Glomerular endothelial cell (primary cell): ENCODE measurements around the gene CACHD1. TPM values are rescaled to one million over a fixed set of nuclear protein-coding genes. Genes with fewer than 3 reads are reported as not detected.

Experiments
- DNase-seq: peaks from one replicate; pipeline ENCODE4 v3.0.0-alpha.2; 2011; ENCODE audit warnings: low read depth, low spot score; ENCODE audit errors: extremely low read depth
- total RNA-seq: library from RNA; depleted of rRNA; stranded (reverse); fragments of >200 nt; gene quantifications from 2 replicates; pipeline ENCODE4 v1.2.3, GENCODE V29; 2015

CACHD1 gene
- total RNA-seq, 1 donor from 2014 or later, result 8.2 TPM

DNA sequence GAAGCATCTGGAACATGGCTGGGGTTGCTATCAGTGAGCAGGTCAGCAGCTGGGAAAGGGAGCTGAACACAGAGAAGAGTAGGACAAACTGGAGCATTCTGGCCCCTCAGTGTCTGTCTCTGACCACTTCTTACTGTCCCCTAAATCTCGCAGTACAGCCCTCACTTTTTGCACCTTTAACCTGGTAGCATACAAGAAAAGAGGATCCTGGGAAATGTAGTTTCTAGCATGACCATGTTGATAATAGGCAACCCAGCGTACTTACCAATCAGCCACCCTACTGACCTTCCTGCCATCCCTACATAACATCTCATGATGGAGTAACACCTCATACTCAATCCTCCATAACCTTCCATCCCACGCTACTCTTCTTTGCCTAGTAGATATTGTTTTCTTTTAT, 175.8 kb downstream of the CACHD1 start:
- DNase-seq, result no peak

DNA sequence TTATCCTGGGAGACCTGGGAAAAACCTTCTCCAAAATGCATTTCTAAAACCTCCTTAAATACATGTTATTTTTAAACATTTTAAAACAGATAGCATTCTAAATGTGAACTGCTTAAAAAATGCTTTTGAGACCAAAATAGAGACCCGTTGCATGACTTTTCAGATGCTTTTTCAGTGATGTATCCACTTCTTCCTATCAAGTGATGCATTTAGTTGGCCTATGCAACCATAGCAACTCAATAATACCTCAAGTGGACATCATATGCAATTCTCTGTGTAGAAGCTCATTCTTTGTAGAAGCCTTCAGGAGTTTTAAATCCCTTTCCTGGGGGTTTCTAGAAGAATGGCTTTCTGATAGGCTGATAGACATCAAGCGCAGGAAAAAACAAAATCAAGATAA, 180.5 kb downstream of the CACHD1 start:
- DNase-seq, result no peak

DNA sequence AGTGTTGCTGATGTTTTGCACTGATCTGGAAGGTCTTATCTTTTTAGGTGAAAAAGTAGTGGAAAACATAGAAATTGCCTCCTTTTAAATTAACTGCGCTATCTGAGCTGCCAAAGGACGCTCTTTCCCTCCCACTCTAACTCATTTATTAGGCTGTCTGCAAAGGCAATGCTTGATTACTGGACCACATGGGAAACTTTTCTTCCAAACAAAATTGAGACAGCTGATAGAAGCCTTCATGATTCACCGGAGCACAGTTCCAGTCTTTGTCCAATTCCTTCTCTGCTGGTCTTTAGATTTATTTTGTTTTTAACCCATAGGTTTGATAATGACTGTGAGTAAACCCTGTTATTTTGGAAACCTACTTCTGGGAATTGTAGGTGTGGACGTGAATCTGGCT, 181.9 kb downstream of the CACHD1 start:
- DNase-seq, result no peak

DNA sequence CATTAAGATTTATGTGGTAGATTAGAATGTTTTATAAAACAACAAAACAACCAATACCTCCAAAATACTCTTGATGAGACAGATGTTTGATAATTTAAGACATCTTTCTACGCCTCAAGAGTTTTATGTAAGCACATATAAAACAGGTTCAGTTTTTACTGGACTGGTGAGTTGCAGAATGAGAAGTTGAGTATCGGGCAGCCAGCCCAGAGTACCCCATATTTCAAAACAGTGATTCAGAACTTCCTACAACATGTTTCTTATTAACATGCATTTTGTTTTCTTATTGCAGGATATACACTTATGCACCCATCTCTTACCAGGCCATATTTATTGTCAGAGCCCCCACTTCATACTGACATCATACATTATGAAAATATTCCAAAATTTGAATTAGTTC, 183.5 kb downstream of the CACHD1 start:
- DNase-seq, result no peak

- no peak for DNase-seq
Measured at GRCh38 chr1:64654519-64655341, 184.8 kb downstream of the CACHD1 start.

DNA sequence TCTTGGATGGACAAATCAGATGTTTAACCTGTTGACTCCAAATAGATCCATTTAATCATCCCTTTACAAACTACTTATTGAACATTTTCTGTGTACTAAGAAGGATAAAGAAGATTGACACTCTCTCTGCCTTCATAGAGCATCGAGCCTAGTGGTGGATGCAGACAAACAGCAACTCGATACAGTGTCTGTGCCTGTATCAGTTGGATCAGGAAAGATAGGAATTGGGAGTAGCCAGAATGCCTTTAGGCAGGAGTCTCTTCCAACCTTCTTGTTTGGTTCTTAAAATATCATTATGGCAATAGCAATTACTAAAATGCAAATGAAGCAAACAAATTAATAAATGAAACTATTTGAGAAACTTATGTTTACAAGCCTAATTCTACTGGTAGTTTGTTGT, 185.9 kb downstream of the CACHD1 start:
- DNase-seq, result no peak

DNA sequence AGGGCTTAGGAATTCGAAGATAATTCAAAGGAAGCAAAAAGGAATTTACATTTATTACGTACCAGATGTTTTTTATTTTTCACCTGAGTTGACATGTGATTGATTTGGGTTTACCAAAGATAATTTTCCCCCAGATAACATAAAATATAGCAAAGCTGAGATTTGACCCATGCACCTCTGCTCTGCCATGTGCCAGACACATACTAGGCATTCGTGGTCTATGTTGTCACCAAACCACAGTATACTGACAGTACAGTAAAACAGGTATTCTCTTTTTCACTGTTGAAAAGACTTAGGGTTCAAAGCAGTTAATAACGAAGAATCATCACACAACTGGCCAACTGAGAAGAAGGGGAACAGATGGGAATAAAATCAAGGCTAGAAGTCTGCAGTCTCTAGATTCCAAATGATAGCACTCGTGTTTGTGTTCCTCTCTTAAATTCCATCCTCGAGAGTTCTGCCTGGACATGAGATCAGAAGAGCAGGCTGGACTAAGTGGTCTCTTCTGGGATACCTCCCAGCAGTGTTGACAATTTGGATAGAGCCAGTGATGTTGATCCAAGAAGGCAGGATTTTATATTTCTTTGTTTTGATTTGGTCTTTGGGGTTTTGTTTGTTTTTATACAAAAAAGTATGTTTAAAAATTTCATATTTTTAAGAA, 189.7 kb downstream of the CACHD1 start:
- DNase-seq, result no peak

DNA sequence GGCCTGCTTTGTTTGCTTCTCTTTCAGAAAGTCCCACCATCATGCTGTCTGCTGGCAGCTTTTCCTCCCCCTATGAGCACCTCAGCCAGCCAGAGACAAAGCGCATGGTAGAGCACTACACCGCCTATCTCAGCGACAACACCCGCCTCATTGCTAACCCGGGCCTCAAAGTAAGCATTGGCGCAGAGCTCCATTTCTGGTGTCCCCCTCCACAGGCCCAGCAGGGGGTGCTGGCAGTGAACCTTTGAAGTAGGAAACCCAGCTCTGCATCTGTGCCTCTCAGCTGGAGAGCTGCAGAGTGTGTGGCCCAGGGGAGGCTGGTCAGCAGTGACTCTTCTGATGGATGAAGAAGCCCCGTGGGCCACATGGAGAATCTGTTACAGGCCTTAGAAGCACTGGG, 193.7 kb downstream of the CACHD1 start:
- DNase-seq, result no peak

GRCh38 chr1:64664299-64664698, 194.4 kb downstream of the CACHD1 start:
- DNase-seq, result no peak

DNA sequence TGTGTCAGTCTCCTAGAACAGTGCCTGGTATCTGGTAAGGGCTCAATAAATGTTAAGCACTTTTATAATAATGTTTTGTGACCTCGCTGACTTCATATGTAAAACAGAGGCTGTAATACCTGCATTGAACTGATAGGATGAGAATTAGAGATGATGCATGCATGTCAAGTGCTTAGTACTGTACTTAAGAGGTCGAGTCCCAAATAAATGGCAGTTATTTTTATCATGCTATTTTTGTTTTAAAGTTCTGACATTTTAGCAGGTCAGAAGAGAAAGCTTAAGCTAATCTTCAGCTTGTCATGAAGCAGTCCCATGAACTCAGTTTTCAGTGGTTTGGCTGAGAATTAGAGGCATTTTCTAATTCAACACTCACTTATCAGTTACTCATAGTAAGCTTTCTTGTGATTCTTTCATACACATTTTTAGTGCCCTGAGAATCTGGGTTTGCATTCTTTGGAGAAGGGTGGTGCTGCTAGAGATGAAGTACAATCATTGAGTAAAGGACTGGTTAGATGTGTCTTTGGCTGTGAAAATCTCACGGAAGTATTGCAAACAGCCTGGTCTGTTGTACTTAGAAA, 199.3 kb downstream of the CACHD1 start:
- no peak for DNase-seq

DNA sequence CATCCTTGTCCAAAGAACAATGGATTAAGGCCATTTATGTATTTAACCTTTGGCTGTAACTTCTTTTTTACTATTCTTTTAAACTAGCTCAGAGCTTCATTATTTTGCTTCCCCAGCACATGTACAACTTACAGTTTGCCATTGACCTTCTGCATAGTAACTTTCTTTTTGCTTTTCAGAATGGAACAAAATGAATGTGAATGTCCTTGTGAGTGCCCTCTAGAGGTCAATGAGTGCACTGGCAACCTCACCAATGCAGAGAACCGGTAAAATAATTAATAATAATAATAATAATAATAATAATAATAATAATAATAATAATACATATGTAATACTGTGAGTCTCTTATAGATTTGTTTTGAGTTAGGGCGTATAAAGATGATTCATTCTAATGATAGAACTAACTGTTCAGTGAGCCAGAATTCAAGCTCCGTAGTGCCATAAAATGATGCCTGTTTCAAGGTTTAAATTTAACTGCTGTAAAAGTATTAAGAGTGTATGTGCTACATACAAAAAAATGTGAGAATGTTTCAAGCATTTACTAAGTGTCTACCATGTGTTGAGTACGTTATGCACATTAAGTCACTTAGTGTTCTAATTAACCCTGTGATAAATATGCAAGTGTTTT, 205.9 kb downstream of the CACHD1 start:
- DNase-seq, result peak; percentile 10

- no peak for DNase-seq
Measured at GRCh38 chr1:64676386-64676785, 206.5 kb downstream of the CACHD1 start.

DNA sequence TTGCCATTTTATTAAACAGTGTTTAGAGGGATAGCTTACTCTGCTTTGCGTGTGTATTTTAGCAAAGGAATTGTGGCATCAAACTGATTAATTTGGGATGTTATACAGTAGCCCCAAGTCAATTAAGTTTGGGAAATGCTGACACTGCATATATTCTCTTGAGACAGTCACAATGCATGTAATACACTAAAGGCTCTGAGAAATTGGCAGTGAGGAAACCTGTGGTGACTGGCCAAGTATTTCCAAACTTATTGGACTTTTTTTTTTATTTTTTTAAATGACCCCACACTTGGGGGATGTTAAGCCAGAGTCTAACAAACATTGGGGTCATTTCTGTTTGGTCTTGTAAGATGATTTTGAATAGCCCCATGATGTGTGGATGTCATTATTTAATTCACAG, 207.6 kb downstream of the CACHD1 start:
- DNase-seq, result no peak

- no peak for DNase-seq
Measured at GRCh38 chr1:64678366-64678765, 208.4 kb downstream of the CACHD1 start.

GRCh38 chr1:64679177-64679576, 209.2 kb downstream of the CACHD1 start:
- no peak for DNase-seq

- DNase-seq, result no peak
Measured at GRCh38 chr1:64680599-64680998, 210.7 kb downstream of the CACHD1 start.

DNA sequence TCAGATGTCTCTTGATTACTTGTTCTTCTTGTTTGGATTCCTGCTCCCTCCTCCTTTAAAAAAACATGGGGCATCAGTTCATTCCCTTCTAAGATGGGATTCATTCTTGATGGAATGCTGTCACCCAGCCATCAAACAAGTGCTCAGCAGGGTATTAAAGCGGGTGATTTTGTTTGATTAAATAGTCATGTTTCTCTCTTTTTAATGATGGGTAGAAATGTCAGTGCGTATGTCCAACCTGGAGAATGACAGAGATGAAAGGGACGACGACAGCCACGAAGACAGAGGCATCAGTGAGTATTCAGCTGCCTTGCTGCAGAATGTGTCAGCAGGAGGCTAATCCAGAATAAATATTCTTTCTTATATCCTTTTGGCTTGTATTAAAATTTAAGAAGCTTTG, 211.1 kb downstream of the CACHD1 start:
- no peak for DNase-seq

- DNase-seq, result no peak
Measured at GRCh38 chr1:64683419-64683818, 213.5 kb downstream of the CACHD1 start.

DNA sequence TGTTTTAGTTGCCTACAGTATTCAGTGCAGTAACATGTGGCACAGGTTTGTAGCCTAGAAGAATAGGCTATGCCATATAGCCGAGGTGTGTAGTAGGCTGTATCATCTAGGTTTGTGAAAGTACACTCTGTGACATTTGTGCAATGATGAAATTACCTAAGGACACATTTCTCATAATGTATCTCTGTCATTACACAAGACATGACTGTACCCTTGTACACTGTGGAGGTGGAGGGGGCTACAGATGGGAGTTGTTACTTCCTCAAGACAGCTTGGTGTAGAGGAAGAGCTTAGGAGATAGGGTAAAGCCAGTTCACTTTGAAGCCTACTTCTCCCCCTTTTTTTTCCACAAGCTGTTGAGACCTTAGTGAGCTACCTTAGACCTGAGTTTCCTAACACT, 215.3 kb downstream of the CACHD1 start:
- DNase-seq, result no peak

DNA sequence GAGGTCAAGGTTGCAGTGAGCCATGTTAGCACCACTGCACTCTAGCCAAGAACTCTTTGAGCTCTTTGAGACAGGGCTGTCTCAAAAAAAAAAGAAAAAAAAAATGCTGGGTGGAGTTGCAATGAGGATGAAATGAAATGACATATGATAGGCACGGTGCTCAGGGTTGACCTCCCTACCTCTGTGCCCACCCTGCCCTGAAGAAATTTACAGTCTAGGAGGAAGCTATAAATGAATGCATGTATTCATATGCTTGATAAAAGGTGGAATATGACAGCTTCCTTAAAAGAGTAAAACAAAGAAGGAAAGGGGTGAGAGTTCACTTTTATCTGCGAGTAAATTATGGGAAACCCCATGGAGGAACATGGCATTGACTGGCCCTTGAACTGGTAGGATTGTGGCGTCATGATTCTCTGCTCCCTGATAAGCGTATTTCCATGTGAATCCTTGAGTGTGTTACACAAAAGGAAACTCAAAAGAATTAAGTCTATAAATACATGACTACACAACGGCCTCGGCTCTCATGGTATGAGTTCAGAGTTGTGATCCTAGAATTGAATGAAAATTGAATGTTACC, 215.9 kb downstream of the CACHD1 start:
- no peak for DNase-seq
